Measurements from ENCODE around the gene CUX1. TPM values are rescaled to one million over a fixed set of nuclear protein-coding genes. Genes with fewer than 3 reads are reported as not detected.

The CUX1 gene
- total RNA-seq, 1 experiment from 2014 or later: 34.9 TPM

DNA sequence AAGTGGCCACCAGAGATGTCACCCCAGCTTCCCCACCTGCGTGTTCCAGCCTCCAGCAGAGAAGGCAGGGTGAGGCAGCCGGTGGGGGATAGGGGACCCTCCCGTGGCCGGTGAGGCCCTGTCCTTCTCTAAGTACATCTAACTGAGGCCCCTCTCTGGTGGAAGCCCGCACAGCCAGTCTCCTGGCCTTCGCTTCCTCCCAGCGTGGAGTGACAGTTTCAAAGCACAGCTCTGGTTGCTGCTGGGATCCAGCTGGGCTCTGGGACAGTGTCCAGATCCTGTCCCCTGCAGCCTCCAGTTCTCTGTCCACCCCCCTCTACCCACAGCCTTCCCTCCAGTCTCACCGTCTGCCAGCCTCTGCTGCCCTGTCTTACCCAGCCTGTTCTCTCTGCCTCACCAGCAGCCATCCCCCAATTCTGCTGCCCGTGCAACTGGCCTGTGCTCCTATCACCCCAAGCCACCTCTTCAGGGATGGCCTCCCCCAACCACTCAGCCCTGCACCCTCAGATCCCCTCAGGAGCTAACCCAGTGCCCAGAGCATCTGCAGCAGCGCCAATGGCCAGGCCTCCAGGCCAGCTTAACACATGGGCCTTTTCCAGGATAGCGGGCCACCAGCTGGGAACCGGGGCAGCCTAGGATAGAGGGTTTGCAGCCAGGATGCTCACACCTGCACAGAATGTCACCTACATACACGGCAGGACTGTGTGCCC, 452.9 kb downstream of the CUX1 start:
- no peak for DNase-seq (ENCODE audit: extremely low read depth, low read depth)

DNA sequence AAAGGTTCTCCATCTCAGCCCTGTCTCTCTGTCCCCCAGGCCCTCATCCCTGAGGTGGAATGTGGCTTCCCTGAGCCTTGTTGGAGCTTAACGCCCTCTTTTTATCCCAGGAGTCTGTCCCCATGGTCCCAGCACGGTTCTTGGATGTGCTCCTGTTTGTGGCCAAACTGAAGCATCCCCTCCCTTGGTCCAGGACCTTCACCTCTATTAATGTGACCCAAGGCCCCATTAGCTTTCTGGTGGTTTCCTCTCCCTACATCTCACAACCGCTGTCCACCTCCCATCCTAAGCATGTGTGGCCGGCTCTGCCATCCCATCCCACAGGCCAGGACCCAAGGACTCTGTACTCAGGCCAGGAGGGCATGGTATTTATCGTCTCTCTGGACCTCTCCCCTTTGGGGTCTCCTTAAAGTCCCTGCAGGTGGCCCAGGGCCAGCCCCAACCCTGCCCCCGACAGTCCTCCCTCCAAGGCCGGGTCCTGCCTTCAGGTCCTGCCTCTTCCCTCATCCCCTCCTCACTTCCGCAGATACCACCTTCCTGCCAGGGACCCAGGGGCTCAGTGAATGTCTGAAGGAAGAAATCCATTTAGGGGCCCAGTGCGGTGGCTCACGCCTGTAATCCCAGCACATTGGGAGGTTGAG, 453.9 kb downstream of the CUX1 start:
- no peak for DNase-seq (ENCODE audit: extremely low read depth, low read depth)

DNA sequence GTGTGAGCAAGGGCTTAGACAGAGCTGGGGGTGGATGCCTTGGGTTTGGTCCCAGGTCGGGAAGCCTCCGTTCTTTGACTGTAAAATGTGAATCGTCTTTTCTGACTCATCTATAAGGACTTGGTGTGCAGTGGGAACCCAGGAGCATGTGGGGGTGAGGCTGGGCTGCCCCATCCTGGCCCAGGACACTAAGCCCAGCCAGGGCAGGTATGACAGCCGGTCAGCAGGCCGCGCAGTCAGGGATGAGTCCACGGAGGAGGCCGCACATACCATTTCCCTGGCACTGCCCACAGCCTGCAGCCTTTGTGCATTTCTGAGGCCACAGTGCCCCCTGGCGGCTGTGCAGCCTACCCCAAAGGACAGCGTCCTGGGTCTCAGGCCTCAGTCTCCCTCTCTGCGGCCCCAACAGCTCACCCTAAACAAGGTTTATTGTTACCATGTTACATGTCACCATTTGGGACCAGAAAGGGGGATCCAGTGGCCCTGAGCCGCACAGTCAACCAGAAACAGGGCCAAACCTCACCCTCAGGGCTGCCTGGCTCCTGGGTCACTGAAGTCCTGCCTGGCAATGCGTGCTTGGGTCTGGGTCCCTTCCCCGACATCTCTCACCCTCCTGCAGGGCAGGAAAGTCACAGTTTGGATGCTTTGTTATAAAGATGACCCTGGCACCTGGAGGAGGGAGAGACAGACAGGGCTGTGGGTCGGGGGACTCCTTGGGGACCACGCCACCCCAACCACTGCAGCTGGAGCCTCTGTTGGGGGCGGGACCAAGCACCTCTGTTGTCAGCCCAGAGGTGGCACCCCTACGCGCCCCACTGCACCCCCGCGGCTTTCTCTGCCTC, 454.9 kb downstream of the CUX1 start:
- DNase-seq (ENCODE audit: extremely low read depth, low read depth): peak; percentile 80

DNA sequence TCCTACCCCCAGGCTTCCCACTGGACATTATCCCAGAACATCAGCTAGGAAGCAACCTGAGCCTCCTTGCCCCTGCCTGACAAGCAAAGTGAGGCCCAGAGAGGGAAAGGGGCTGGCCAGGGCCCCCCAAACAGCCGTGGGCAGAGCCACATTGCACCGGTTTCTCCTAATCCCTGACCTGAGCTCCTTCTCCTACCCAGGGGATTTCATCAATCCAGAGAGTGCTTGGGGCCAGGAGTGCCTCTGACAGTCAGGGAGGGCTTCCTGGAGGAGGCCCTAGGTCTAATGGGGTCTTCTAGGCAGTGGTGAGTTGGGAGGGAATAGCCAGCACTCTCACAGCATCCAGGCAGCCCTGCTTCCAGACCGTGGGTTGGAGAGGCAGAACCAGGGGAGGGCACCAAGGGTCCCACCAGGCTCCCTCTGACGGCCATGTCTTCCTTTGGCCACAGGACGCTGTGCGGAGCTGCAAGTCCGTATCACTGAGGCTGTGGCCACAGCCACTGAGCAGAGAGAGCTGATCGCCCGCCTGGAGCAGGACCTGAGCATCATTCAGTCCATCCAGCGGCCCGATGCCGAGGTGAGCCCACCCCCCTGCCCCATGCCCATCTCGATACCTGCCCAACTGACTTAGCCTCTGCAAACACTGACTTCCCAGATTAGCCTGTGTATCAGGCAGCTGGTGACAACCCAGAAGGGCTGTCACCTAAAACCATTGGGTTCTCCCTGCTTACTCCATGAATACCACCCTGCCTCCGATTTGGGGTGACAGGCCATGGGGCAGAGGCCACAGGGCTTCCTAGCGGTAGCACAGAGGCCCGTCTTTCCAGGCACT, 455.7 kb downstream of the CUX1 start:
- no peak for DNase-seq (ENCODE audit: extremely low read depth, low read depth)

DNA sequence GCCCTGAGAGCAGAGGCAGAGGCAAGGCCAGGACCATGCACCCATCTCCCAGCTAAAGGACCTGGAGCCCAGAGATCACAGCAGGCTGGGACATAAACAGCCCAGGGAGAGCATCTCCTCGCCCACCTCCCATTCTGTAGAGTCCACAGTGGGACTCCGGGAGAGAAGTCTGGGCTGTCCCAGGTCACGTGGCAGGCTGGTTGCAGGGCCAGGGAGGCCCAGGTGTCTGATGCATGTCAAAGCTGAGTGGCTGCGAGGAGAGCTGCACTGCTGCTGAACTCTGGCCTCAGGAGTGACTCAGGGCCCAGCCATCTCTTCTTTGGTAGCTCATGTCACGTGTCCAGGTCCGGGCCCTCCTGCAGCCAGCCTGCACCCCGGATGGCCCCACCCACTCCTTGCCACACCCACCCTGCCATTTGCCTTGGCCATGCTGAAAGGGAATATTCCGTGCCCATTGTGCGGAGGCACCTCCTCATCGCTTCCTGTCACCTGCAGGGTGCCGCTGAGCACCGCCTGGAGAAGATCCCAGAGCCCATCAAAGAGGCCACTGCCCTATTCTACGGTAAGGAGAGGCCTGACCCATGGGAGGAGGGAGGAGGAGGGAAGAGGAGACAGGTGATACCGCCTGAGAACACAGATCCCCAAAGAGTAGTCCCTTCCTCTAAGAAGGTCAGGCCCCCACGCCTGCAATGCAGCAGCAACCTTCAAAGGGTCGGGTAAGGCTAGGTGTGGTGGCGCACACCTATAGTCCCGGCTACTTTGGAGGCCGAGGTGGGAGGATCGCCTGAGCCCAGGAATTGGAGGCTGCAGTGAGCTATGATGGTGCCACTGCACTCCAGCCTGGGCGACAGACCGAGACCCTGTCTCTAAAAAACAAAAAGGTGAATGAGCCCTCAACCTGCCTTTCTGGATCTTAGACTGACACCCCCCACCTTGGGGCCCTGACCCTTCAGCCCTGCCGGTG, 456.6 kb downstream of the CUX1 start:
- DNase-seq (ENCODE audit: extremely low read depth, low read depth): peak; percentile 58

DNA sequence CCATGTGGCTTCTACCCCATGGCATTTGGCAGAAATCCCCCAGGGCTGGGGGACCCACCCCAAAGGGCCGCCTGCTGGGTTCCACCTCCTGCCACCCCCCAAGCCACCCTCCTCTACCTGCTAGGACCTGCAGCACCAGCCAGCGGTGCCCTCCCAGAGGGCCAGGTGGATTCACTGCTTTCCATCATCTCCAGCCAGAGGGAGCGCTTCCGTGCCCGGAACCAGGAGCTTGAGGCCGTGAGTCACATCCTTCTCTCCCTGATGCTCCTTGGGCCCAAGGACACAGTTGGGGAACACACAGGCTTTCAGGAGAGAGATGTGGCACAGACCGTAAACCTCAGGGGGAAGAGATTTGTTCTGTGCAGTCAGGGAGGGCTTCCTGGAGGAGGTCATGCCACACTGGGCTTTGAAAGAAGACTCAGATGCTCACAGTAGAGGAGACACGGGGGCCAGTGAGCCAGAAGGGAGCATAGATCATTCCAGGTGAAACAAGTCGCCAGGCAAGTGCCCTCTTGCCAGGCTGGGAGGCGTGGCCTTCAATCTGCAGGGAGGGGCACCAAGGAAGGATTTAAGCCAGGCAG, 457.8 kb downstream of the CUX1 start:
- no peak for DNase-seq (ENCODE audit: extremely low read depth, low read depth)

DNA sequence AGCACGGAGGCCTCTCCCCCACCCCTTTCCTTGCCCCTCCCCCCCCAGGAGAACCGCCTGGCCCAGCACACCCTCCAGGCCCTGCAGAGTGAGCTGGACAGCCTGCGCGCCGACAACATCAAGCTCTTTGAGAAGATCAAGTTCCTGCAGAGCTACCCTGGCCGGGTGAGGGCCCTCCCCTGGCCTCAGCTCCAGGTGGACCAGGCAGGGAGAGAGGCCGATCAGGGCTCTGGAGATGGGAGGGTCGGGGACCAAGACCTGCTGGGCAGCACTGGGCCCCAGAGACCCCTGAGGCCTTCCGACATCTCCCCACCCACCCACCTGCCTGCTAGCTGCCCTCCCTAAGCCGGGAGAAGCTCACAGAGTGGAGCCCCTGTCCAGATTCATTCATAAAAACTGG, 460.5 kb downstream of the CUX1 start:
- DNase-seq (ENCODE audit: extremely low read depth, low read depth): no peak

DNA sequence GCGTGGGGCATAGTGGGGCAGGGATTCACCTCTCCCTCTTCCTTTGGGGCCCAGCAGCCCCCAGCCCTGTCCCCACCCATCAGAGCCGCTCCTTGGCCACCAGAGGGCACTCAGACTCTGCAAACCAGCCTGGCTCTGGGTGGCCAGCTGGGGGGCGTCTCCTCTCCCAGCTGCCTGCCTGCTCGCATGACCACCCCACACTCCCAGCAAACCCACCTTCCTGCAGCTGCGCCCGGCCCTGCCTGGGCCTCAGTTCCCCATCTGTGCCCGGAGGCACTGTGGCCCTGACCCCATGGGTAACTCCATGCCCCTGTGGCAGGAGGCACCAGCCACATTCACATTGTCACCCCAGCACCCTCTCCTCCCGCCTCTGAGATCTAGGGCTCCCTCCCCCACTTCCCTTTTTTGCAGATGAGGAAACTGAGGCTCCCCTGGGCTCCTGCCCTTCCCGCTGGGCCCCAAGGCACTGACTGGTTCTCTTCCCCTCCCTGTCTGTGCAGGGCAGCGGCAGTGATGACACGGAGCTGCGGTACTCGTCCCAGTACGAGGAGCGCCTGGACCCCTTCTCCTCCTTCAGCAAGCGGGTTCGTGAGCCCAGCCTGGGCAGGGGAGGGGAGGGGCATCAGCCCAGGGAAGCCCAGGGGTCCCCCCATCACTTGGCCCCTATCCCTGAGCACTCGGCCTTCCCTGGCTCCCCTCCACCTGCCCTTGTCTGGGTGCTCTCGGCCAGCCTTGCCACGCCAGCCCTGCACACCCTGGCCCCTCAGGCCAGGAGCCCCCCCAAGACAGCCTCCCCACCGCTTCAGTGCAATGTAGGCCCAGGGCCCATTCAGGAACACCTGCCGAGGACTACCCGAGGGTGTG, 462.3 kb downstream of the CUX1 start:
- peak; percentile 51 for DNase-seq (ENCODE audit: extremely low read depth, low read depth)

DNA sequence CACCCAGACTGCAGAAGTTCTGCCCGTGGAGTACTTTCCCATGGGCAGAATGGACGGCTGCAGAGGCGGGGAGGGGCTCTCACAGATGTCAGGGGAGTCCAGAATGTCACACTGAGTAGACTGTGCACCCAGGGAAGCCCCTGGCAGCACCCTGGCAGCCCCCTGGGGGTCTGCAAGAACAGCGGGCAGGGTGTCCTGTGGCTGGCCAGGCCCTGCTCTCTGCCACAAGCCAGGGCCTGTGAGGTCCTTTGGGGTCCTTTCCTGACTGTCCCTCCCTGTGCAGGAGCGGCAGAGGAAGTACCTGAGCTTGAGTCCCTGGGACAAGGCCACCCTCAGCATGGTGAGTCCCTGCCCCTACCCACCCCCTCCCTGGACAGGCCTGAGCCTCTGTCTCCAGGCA, 463.1 kb downstream of the CUX1 start:
- DNase-seq (ENCODE audit: extremely low read depth, low read depth): no peak

DNA sequence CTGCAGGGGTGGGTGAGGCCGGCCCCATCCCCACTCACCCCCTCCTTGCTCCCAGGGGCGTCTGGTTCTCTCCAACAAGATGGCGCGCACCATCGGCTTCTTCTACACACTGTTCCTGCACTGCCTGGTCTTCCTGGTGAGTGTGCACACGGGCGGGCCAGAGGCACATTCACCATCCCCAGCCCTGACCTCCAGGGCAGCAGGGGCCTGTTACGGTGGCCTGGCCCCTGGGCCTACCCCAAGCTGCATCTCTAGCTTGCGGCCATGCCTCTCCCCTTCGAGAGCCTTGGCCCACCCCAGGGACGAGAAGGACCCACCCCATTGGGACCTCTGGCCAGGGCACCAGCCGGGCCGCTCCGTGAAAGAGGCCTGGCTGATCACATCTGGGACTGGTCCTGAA, 464.4 kb downstream of the CUX1 start:
- DNase-seq (ENCODE audit: extremely low read depth, low read depth): no peak

DNA sequence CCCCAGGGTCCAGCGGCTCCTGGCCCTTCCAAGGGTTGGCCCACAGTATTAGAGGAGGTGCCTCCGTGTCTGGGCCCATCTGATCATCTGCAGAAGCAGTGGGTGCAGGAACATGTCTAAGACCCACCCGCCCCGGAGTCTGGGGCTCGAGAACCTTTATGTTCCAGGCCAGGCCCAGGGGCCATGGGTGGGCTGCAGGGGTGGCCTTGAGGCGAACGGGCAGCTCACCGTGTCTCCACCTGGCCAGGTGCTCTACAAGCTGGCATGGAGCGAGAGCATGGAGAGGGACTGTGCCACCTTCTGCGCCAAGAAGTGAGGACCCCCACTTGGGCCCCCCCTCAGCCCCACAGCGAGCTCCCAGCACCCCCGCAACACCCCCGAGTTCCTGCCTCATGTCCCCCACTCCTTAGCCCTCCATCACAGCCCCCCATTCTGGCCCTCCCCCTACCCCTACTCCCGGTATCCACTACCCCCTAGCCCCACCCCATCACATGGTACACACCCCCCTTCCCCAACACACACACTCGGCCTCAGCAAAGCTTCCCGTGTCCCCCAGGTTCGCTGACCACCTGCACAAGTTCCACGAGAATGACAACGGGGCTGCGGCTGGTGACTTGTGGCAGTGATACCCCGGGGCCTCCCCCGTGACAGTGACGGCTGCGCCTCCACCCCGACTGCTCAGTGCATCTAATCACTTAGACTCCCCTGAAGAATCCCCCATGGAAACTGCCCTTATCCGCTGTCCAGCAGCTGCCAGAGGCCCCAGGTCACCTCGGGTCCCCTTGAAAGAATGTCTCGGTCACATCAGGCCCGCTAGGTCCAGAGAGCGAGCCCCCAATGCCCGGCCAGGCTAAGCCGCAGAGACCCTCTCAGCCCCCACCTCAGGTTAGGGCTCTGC, 465.3 kb downstream of the CUX1 start:
- DNase-seq (ENCODE audit: extremely low read depth, low read depth): no peak

DNA sequence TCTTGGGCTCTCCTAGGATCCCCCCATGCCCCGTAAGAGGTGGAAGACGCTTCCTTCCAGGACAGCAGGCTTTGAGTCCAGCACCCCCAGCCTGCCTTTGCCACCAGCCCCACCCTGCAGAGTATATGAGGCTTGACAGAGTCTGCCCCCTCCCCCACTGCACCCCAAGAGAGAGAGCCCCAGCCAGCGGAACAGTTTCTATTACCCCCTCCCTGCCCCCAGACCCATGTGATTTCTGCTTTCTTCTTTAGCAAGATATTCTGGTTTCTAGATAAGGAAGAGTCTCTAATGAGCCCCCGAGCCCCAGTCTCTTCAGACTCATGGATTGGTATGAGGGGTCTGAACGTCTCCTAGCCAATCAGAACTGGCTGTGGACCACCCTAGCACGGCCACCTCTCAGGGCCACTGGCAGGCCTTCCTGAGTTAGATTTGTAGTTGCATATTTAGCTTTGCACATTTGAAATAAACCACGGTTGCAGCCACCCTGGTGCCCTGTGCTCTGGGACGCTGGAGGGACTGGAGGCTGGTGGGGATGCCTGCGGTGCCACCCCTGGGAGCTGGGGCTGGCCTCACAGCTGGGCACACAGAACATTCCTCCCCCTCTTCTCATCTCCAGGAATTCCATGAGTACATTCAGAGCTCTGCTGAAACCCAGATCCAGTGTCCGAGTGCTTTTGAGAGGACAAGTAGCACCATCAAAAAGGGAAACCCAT, 466.2 kb downstream of the CUX1 start:
- DNase-seq (ENCODE audit: extremely low read depth, low read depth): no peak

DNA sequence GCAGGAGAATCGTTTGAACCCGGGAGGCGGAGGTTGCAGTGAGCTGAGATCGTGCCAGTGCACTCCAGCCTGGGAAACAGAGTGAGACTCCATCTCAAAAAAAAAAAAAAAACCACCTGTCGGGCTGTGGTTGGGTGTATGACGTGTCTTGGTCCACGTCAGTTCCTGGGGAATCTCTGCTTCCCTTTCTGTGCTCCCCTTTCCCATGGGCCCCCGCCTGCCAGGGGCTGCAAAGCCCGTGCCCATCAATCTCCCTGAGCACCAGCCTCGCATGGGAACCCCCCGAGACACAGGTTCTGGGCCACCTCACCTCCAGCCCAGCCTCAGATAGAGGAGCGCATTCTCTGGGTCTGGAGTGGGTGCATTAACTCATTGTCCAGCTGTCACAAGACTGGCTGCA, 467.0 kb downstream of the CUX1 start:
- DNase-seq (ENCODE audit: extremely low read depth, low read depth): no peak

DNA sequence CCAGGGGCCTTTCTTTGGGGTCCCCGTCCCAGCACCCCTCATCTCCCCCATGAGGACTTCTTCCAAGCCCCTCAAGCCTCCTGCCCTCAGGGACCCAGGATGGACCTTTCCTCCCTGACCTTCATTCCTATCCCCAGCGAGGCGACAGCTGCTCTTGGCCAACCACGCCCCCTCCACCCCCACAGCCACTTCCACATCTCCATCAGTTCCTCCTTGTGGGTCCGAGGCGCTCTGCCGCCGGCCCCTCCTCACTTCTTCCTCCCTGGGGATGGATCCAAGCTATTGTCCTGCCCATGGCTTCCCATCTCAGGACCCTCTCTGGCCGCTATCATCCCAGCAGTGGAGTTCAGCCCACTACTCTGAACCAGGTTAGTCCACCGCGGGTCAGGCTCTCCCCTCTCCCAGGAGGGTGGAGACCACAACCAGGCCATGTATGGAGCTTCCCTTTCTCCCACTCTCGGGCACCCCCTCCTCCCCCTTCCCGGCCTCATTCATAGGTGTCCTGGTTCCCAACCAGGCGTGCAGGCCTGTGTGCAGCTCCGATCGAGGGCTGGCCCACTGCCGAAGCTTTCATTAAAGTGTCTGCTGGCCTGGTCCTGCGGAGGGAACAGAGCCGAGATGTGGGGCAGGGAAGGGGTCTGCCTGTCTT, 467.6 kb downstream of the CUX1 start:
- no peak for DNase-seq (ENCODE audit: extremely low read depth, low read depth)

DNA sequence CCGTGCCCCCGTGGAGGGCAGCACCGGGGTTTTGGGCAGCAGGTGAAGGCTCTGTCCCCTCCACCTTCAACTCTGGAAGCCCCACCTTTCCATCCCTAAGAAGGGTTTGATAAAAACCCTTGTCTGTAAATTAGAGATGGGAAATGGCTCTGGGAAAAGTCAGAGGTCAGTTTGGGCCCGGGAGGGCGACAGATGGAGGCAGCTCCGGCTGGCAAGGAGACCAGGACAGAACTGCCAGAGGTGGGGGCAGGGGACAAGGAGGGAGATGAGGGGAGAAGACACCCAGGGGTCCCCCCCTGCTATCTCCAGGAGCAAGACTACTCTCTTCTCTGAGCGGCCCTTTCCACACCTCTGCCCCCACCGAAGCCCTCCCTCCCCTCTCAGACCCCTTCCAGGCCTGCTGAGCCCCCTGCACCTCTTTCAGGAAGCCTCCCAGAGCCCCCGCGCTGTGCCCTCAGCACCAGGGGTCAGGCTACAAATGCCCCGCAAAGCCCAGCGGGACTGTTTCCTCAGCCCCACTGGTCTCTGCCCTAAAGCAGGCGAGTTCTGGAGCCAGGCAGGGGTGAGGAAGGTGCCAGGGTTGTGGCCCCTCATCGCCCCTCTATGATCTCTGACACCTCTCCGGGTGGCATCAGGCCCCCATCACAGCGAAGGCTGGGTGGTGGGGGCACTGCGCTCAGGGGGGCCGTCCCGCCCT, 468.3 kb downstream of the CUX1 start:
- DNase-seq (ENCODE audit: extremely low read depth, low read depth): no peak
